Lung (tissue), 12 donors: ENCODE data around the gene AFAP1. TPM values are rescaled to one million over a fixed set of nuclear protein-coding genes. Genes with fewer than 3 reads are reported as not detected.

ENCODE experiments used
- ATAC-seq: fragments of 200-7000 bp; cut with Tn5 transposase; one replicate; pipeline ENCODE4 v1.9.1; 2020; ENCODE audit warnings: moderate number of reproducible peaks; ENCODE audit not compliant: insufficient read depth, low FRiP score
- DNase-seq, 3 donors: peaks; one replicate each; pipeline ENCODE4 v3.0.0-alpha.2; 2013 to 2017
- H3K27ac ChIP-seq, 2 donors: one replicate each; pipeline ENCODE4 v1.5.1; 2013; ENCODE audit warnings: mild to moderate bottlenecking in 2 of 2, moderate library complexity in 2 of 2, control low read depth in 1 of 2, inconsistent platforms in 1 of 2, low read depth in 1 of 2, low read length in 1 of 2
- H3K27me3 ChIP-seq, 3 donors: one replicate each; pipeline ENCODE4 v1.5.1; 2013; ENCODE audit warnings: low read length in 2 of 3; ENCODE audit not compliant: control insufficient read depth in 3 of 3, insufficient read depth in 3 of 3
- H3K36me3 ChIP-seq, 4 donors: one replicate each; pipeline ENCODE4 v1.5.1; 2013; ENCODE audit warnings: low read length in 4 of 4, mild to moderate bottlenecking in 1 of 4, moderate library complexity in 1 of 4; ENCODE audit not compliant: control insufficient read depth in 4 of 4, insufficient read depth in 4 of 4
- H3K4me1 ChIP-seq, 5 donors: one replicate each; pipeline ENCODE4 v1.5.1; 2013; ENCODE audit warnings: low read length in 5 of 5, mild to moderate bottlenecking in 2 of 5, moderate library complexity in 1 of 5; ENCODE audit not compliant: control insufficient read depth in 5 of 5, insufficient read depth in 5 of 5
- H3K4me3 ChIP-seq: one replicate; pipeline ENCODE4 v1.5.1; 2013; ENCODE audit warnings: mild to moderate bottlenecking, control low read depth, moderate library complexity
- H3K9ac ChIP-seq, 2 donors: one replicate each; pipeline ENCODE4 v1.5.1; 2013; ENCODE audit warnings: low read length in 2 of 2, control low read depth in 1 of 2; ENCODE audit not compliant: insufficient read depth in 1 of 2
- H3K9me3 ChIP-seq, 4 donors: one replicate each; pipeline ENCODE4 v1.5.1; 2013; ENCODE audit warnings: low read length in 3 of 4, mild to moderate bottlenecking in 1 of 4, moderate library complexity in 1 of 4; ENCODE audit not compliant: control insufficient read depth in 4 of 4, insufficient read depth in 3 of 4
- CTCF ChIP-seq: IDR thresholded peaks from 2 replicates; pipeline ENCODE4 v1.5.1; 2012; ENCODE audit warnings: mild to moderate bottlenecking; ENCODE audit errors: control extremely low read depth, extremely low read depth
- WGBS, 2 donors: extraction: QIAGEN DNeasy Blood & Tissue Kit; methylation state at CpG; one replicate each; pipeline ENCODE4 v1.1.7; 2013; 5-methylcytosine and 5-hydroxymethylcytosine counted together
- polyA plus RNA-seq, 2 donors: library from polyadenylated mRNA; stranded (reverse); fragments of 200-250 nt; gene quantifications; one replicate each; pipeline ENCODE4 v1.2.1, GENCODE V29; 2013
- total RNA-seq, 2 donors: library from RNA; depleted of rRNA in 1 of 2; stranded (reverse); fragments of >200 nt in 1 of 2; gene quantifications; one replicate each; pipeline ENCODE4 v1.2.1, GENCODE V29; 2014 to 2021
- donor health status: control.
- donor health status: control.
- donor health status: Bipolar disorder and iron deficiency.
- donor health status: healthy.
- donor health status: DM: yes; HTN: yes; CAD: no.

The AFAP1 gene
- total and polyA plus RNA-seq, 4 donors: 5.3 to 34.1 (median 12.3) TPM

GRCh38 chr4:7721984-7722551, 217.6 kb downstream of the AFAP1 start:
- peaks cover 0 to 23% (median 5%) of the 10 kb centered on the region in 3 donors for H3K27me3 ChIP-seq
- H3K9me3 ChIP-seq: peaks cover 0 to 3% (median 0%) of the 10 kb centered on the region in 4 donors
- no peaks in the 10 kb centered on the region for H3K4me1 ChIP-seq
- WGBS, 2 donors: 66 to 69% methylated on average over 13 of the region's 13 CpGs
- H3K27ac ChIP-seq: no peak overlapping the region
- ATAC-seq: no peak
- no peaks in the 10 kb centered on the region for H3K36me3 ChIP-seq
- TF ChIP-seq CTCF: no peak
- no peak for DNase-seq
- H3K4me3 ChIP-seq: no peak overlapping the region
- H3K9ac ChIP-seq: no peak overlapping the region

- Histone ChIP-seq H3K9me3 (peaks cover 0 to 3% (median 0%) of the 10 kb centered on the region in 4 donors), H3K27me3 (peaks cover 0 to 28% (median 5%) of the 10 kb centered on the region in 3 donors), H3K36me3 (no peaks in the 10 kb centered on the region), H3K27ac (no peak overlapping the region), H3K9ac (no peak overlapping the region), H3K4me1 (no peaks in the 10 kb centered on the region), H3K4me3 (no peak overlapping the region)
- DNase-seq: peak; percentile 63 to 79 (median 76)
- ATAC-seq: no peak
- 26% methylated on average over 33 of the region's 33 CpGs for WGBS, 2 donors
- peak; percentile 23 for TF ChIP-seq CTCF
These were observed 220.1 kb downstream of the AFAP1 start for GRCh38 chr4:7719354-7720174.

- H3K9me3 ChIP-seq: peaks cover 0 to 10% (median 0%) of the 10 kb centered on the region in 4 donors
- H3K9ac ChIP-seq: no peak overlapping the region
- DNase-seq (no peak), ATAC-seq (no peak)
- no peak overlapping the region for H3K4me3 ChIP-seq
- no peak overlapping the region for H3K27ac ChIP-seq
- H3K27me3 ChIP-seq: peaks cover 0 to 28% (median 5%) of the 10 kb centered on the region in 3 donors
- H3K4me1 ChIP-seq: no peaks in the 10 kb centered on the region
- no peak for TF ChIP-seq CTCF
- H3K36me3 ChIP-seq: no peaks in the 10 kb centered on the region
- 67 to 76% methylated on average over 24 of the region's 24 CpGs for WGBS, 2 donors
These were observed 221.6 kb downstream of the AFAP1 start for GRCh38 chr4:7717946-7718490.
